Measurements from ENCODE around the gene RABL2B.

RABL2B gene

DNA sequence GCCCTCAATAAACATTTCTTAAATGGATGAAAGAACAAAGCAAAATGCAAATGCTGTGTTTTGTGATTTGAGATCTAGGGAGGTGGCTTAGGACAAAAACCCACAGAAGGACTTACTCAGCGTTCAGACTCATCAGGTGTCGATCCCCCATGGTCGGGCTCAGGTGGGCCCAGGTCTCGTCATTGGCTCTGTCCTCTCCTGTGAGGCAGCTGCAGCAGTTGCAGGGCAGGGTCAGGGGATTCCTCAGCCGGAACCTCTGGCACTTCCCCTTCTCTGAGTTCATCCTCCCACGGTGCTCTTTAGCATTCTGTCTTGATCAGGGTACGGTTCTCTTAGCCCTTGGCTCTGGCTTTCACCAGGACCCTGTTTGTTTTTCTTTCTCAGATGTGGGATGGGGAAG, 59.4 kb downstream of the RABL2B start:
- DNase-seq (ENCODE audit: low spot score), result no peak
- no peak overlapping the region for H3K27ac ChIP-seq
- no peak overlapping the region for H3K4me3 ChIP-seq
- TF ChIP-seq, protein P1, sequence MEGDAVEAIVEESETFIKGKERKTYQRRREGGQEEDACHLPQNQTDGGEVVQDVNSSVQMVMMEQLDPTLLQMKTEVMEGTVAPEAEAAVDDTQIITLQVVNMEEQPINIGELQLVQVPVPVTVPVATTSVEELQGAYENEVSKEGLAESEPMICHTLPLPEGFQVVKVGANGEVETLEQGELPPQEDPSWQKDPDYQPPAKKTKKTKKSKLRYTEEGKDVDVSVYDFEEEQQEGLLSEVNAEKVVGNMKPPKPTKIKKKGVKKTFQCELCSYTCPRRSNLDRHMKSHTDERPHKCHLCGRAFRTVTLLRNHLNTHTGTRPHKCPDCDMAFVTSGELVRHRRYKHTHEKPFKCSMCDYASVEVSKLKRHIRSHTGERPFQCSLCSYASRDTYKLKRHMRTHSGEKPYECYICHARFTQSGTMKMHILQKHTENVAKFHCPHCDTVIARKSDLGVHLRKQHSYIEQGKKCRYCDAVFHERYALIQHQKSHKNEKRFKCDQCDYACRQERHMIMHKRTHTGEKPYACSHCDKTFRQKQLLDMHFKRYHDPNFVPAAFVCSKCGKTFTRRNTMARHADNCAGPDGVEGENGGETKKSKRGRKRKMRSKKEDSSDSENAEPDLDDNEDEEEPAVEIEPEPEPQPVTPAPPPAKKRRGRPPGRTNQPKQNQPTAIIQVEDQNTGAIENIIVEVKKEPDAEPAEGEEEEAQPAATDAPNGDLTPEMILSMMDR (IDR thresholded peaks at IDR 0.05), result no peak

DNA sequence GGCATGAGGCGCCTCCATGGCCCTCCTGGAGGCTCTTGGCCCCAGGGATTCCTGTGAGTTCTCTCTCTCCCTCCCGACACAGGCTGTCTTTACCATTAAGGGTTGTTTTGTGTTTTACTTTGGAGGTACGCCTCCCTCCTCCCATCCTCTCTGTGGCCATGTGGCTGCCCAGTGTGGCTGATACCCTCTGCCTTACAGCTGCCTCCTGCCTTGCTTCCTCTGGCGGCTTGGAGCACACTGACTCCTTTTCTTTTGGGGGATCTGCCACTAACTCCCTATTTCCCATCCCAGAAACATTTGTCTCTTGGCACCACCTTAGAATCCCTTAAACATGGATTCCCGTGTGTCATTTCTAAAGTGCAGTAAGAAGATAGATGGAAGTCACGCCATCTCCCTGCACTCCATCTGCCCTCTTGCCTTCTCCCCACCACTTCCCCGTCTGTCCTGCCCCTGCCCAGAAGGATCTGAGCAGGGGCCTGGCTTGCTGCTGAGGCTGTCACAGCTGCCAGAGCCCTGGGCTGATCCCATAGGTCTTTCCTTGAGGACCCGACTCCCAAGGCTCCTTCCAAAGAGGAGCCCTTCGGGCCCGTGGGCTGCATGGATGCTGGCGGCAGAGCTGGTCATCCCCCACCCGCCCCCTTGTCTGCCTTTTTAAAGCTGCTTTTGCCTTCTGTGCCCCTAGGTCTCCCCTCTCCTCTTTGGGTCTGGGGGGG, 60.6 kb downstream of the RABL2B start:
- TF ChIP-seq, protein P1 (IDR thresholded peaks at IDR 0.05), result no peak

DNA sequence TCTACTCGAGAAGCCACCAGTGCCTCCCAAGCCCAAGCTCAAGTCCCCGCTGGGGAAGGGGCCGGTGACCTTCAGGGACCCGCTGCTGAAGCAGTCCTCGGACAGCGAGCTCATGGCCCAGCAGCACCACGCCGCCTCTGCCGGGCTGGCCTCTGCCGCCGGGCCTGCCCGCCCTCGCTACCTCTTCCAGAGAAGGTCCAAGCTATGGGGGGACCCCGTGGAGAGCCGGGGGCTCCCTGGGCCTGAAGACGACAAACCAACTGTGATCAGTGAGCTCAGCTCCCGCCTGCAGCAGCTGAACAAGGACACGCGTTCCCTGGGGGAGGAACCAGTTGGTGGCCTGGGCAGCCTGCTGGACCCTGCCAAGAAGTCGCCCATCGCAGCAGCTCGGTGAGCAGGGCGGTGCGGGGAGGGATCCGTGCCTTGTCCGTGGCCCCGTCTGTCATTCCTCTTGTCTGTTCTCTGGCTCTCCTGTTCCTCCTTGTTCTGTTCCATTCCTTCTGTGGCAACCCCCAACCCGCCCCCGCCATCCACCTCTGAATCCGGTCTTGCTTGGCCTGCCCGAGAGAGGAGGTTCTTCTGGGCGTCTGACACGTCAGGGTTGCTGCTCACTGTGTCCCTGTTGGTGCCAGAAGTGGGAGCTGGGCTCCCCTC, 61.3 kb downstream of the RABL2B start:
- TF ChIP-seq, protein P1 (IDR thresholded peaks at IDR 0.05), result no peak
- Histone ChIP-seq H3K4me3 (no peak overlapping the region), H3K27ac (no peak overlapping the region)
- DNase-seq (ENCODE audit: low spot score), result no peak

More for the DNA sequence above, 60.6 kb downstream of the RABL2B start:
- no peak for DNase-seq (ENCODE audit: low spot score)
- H3K27ac ChIP-seq, result no peak overlapping the region
- no peak overlapping the region for H3K4me3 ChIP-seq

DNA sequence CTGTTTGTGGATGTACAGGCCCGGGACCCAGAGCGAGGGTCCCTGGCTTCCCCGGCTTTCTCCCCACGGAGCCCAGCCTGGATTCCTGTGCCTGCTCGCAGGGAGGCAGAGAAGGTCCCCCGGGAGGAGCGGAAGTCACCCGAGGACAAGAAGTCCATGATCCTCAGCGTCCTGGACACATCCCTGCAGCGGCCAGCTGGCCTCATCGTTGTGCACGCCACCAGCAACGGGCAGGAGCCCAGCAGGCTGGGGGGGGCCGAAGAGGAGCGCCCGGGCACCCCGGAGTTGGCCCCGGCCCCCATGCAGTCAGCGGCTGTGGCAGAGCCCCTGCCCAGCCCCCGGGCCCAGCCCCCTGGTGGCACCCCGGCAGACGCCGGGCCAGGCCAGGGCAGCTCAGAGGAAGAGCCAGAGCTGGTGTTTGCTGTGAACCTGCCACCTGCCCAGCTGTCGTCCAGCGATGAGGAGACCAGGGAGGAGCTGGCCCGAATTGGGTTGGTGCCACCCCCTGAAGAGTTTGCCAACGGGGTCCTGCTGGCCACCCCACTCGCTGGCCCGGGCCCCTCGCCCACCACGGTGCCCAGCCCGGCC, 62.1 kb downstream of the RABL2B start:
- H3K4me3 ChIP-seq, result no peak overlapping the region
- no peak for DNase-seq (ENCODE audit: low spot score)
- no peak overlapping the region for H3K27ac ChIP-seq
- TF ChIP-seq, protein P1 (IDR thresholded peaks at IDR 0.05), result no peak

DNA sequence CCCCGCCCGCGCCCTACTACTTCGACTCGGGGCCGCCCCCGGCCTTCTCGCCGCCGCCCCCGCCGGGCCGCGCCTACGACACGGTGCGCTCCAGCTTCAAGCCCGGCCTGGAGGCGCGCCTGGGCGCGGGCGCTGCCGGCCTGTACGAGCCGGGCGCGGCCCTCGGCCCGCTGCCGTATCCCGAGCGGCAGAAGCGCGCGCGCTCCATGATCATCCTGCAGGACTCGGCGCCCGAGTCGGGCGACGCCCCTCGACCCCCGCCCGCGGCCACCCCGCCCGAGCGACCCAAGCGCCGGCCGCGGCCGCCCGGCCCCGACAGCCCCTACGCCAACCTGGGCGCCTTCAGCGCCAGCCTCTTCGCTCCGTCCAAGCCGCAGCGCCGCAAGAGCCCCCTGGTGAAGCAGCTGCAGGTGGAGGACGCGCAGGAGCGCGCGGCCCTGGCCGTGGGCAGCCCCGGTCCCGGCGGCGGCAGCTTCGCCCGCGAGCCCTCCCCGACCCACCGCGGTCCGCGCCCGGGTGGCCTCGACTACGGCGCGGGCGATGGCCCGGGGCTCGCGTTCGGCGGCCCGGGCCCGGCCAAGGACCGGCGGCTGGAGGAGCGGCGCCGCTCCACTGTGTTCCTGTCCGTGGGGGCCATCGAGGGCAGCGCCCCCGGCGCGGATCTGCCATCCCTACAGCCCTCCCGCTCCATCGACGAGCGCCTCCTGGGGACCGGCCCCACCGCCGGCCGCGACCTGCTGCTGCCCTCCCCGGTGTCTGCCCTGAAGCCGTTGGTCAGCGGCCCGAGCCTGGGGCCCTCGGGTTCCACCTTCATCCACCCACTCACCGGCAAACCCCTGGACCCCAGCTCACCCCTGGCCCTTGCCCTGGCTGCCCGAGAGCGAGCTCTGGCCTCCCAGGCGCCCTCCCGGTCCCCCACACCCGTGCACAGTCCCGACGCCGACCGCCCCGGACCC, 62.9 kb downstream of the RABL2B start:
- Histone ChIP-seq H3K27ac (no peak overlapping the region), H3K4me3 (peak overlapping the region; percentile 40)
- TF ChIP-seq, protein P1 (IDR thresholded peaks at IDR 0.05), result no peak
- DNase-seq (ENCODE audit: low spot score), result no peak

DNA sequence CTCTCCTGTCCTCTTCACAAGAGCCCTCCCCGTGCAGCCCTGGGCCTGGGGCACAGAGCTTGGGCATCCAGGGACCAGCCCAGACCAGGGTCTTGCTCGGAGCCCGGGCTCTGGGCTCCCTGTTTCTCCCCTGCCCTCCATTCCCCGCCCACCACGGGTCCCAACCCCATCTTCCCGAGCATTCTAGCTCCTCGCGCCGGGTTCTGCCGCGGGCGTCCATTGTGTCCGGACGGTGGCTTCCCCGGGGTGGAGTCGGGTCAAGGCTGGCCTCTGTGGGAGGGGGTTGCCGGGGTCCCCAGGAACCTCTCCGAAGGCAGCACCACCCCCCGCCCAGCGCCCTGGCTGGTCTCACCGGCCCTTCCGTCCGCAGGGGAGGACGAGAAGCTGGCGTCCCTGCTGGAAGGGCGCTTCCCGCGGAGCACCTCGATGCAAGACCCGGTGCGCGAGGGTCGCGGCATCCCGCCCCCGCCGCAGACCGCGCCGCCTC, 63.6 kb downstream of the RABL2B start:
- TF ChIP-seq, protein P1 (IDR thresholded peaks at IDR 0.05), result no peak
- peak overlapping the region; percentile 40 for H3K4me3 ChIP-seq
- no peak overlapping the region for H3K27ac ChIP-seq
- no peak for DNase-seq (ENCODE audit: low spot score)
